Measurements from ENCODE around the gene MAML3. TPM values are rescaled to one million over a fixed set of nuclear protein-coding genes. Genes with fewer than 3 reads are reported as not detected.

MAML3 gene
- total and polyA plus RNA-seq, 7 experiments from 2014 or later, result 0.53 to 9.4 (median 3.3) TPM

DNA sequence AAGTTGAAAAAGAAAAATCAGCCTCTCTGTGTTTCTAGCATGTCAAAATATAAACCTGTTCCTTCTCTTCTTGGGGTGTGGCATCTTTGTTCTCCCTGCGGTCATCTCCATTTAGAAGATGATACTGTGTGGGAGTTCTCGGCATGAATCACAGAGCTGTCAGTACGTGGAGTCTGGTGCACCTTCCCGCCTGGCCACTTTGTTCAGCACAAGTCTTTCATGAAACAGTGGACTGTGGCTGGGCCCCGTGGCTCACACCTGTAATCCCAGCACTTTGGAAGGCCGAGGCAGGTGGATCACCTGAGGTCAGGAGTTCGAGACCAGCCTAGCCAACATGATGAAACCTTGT lies 166.5 kb downstream of the MAML3 start:
- ChIA-PET CTCF (no interaction called here), POLR2A (no interaction called here)
- Mint-ChIP-seq H3K4me3 (no peak overlapping the region), H3K36me3 (peaks cover 0 to 15% (median 4%) of the 10 kb centered on the region in 5 donors), H3K27me3 (peaks cover 0 to 10% (median 0%) of the 10 kb centered on the region in 5 donors), H3K9me3 (peaks cover 0 to 3% (median 0%) of the 10 kb centered on the region in 11 donors), H3K27ac (no peak overlapping the region), H3K4me1 (peaks cover 0 to 4% (median 0%) of the 10 kb centered on the region in 7 donors)
- no peaks in the 10 kb centered on the region for H3K36me3 ChIP-seq (ENCODE audit: control insufficient read depth in 2 of 3, insufficient read depth in 3 of 3, low read length in 3 of 3)
- no peaks in the 10 kb centered on the region for H3K9me3 ChIP-seq (ENCODE audit: control insufficient read depth in 2 of 3, low read length in 3 of 3)
- H3K27ac ChIP-seq (ENCODE audit: low read depth, low read length), result no peak overlapping the region
- H3K27me3 ChIP-seq (ENCODE audit: control insufficient read depth in 2 of 2, insufficient read depth in 2 of 2, low read length in 2 of 2), result no peaks in the 10 kb centered on the region
- no peak overlapping the region for H3K4me3 ChIP-seq (ENCODE audit: low read length)
- ATAC-seq (no peak), DNase-seq (no peak)
- intact Hi-C loops (cut with micrococcal nuclease), result no loop called here
- no peaks in the 10 kb centered on the region for H3K4me1 ChIP-seq (ENCODE audit: control insufficient read depth in 2 of 2, insufficient read depth in 2 of 2, low read length in 2 of 2)

DNA sequence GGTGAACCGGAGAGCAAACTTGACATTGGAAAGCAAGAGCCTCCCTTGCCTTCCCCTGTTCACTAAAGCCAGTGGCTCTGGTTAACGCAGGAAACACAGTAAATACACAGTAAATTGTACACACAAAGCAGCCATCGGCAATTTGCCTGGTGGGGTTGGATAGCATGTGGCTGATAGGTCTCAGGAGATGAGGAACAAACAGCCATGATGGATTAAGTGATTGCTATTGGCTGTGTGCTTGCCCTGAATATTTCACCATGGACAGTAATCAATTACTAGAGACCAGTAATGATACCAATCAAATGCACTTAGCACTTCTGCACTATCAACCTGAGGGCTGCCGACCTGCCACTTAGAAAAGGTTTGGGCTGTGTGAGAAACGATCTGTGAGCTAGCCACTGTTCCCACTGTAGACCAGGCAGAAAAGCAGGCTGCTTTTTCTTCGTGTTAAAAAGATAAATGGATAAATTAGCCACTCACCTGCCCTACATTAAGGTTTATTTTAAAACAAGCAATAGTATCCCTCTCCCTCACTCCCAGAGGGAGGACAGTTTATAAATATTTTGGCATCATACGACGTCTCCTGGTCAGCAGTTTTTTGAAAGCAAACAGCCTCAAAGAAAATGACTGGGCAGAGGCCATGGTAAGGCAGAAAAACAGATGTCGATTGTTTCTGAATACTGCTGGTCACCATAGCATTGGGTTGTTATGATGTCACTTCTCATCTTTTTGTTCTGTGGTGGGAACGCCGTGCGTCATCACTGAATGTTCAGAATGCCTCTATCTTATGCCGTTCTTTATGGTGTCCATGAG lies 167.1 kb downstream of the MAML3 start:
- ChIA-PET POLR2A (no interaction called here), CTCF (no interaction called here)
- peaks cover 0 to 4% (median 0%) of the 10 kb centered on the region in 7 donors for H3K4me1 Mint-ChIP-seq
- H3K9me3 Mint-ChIP-seq, result peaks cover 0 to 3% (median 0%) of the 10 kb centered on the region in 11 donors
- Histone ChIP-seq H3K27ac (ENCODE audit: low read depth, low read length) (no peak overlapping the region), H3K27me3 (ENCODE audit: control insufficient read depth in 2 of 2, insufficient read depth in 2 of 2, low read length in 2 of 2) (no peaks in the 10 kb centered on the region), H3K4me3 (ENCODE audit: low read length) (no peak overlapping the region), H3K36me3 (ENCODE audit: control insufficient read depth in 2 of 3, insufficient read depth in 3 of 3, low read length in 3 of 3) (no peaks in the 10 kb centered on the region), H3K9me3 (ENCODE audit: control insufficient read depth in 2 of 3, low read length in 3 of 3) (no peaks in the 10 kb centered on the region), H3K4me1 (ENCODE audit: control insufficient read depth in 2 of 2, insufficient read depth in 2 of 2, low read length in 2 of 2) (no peaks in the 10 kb centered on the region)
- no peak overlapping the region for H3K27ac Mint-ChIP-seq
- no peak for ATAC-seq
- peaks cover 0 to 10% (median 0%) of the 10 kb centered on the region in 5 donors for H3K27me3 Mint-ChIP-seq
- peaks cover 0 to 17% (median 4%) of the 10 kb centered on the region in 5 donors for H3K36me3 Mint-ChIP-seq
- no peak for DNase-seq
- H3K4me3 Mint-ChIP-seq, result no peak overlapping the region
- intact Hi-C loops (cut with micrococcal nuclease), result no loop called here

DNA sequence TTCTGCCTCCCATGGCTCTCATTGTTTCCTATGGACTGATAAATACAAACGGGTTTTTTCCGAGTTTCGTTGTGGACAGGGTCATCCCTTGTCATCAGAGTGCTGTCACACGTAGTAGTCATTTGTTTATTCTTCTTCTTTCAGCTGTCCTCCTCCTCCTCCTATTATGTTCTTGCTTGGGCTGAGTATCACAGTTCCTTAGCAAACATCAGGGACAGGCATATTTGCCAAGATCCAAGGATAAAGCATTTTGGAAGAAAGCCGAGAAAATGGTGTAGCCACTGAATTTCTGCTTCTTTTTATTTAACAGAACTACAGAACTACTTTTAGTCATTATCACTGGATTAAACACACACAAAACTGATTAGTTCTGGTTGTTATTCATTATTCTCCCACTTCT lies 167.9 kb downstream of the MAML3 start:
- no peak overlapping the region for H3K27ac Mint-ChIP-seq
- Histone ChIP-seq H3K9me3 (ENCODE audit: control insufficient read depth in 2 of 3, low read length in 3 of 3) (no peaks in the 10 kb centered on the region), H3K27ac (ENCODE audit: low read depth, low read length) (no peak overlapping the region), H3K4me1 (ENCODE audit: control insufficient read depth in 2 of 2, insufficient read depth in 2 of 2, low read length in 2 of 2) (no peaks in the 10 kb centered on the region), H3K36me3 (ENCODE audit: control insufficient read depth in 2 of 3, insufficient read depth in 3 of 3, low read length in 3 of 3) (no peaks in the 10 kb centered on the region), H3K27me3 (ENCODE audit: control insufficient read depth in 2 of 2, insufficient read depth in 2 of 2, low read length in 2 of 2) (no peaks in the 10 kb centered on the region), H3K4me3 (ENCODE audit: low read length) (no peak overlapping the region)
- H3K36me3 Mint-ChIP-seq, result peaks cover 0 to 18% (median 4%) of the 10 kb centered on the region in 5 donors
- ATAC-seq (no peak), DNase-seq (no peak)
- peaks cover 0 to 3% (median 0%) of the 10 kb centered on the region in 11 donors for H3K9me3 Mint-ChIP-seq
- CTCF ChIA-PET, result no interaction called here
- POLR2A ChIA-PET, result no interaction called here
- H3K27me3 Mint-ChIP-seq, result peaks cover 0 to 10% (median 0%) of the 10 kb centered on the region in 5 donors
- H3K4me3 Mint-ChIP-seq, result no peak overlapping the region
- peaks cover 0 to 4% (median 0%) of the 10 kb centered on the region in 7 donors for H3K4me1 Mint-ChIP-seq
- intact Hi-C loops (cut with micrococcal nuclease), result no loop called here

DNA sequence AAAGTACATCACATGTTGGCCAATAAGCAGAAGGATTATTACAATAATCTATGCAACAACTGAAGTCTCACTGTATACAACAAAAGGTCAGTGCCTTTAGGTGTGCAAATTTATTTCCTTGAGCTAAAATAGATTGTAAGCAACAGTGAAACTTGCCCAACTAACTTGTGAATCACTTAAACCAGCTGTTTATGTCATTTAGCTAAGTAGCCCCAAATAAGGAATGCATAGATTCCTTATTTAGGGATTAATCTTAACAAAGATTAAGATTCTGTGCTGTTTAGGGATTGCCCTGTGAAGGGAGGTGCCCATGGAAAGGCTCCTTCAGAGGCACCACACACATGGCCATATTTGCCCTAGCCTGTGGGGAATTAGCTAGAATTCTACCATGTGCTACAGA lies 168.6 kb downstream of the MAML3 start:
- Mint-ChIP-seq H3K36me3 (peaks cover 0 to 19% (median 4%) of the 10 kb centered on the region in 5 donors), H3K27me3 (peaks cover 0 to 10% (median 0%) of the 10 kb centered on the region in 5 donors), H3K4me1 (peaks cover 0 to 4% (median 0%) of the 10 kb centered on the region in 7 donors), H3K27ac (no peak overlapping the region), H3K4me3 (no peak overlapping the region), H3K9me3 (peaks cover 0 to 3% (median 0%) of the 10 kb centered on the region in 11 donors)
- ChIA-PET CTCF (no interaction called here), POLR2A (no interaction called here)
- intact Hi-C loops (cut with micrococcal nuclease), result no loop called here
- DNase-seq (no peak), ATAC-seq (no peak)
- Histone ChIP-seq H3K27ac (ENCODE audit: low read depth, low read length) (no peak overlapping the region), H3K27me3 (ENCODE audit: control insufficient read depth in 2 of 2, insufficient read depth in 2 of 2, low read length in 2 of 2) (no peaks in the 10 kb centered on the region), H3K4me3 (ENCODE audit: low read length) (no peak overlapping the region), H3K9me3 (ENCODE audit: control insufficient read depth in 2 of 3, low read length in 3 of 3) (no peaks in the 10 kb centered on the region), H3K4me1 (ENCODE audit: control insufficient read depth in 2 of 2, insufficient read depth in 2 of 2, low read length in 2 of 2) (no peaks in the 10 kb centered on the region), H3K36me3 (ENCODE audit: control insufficient read depth in 2 of 3, insufficient read depth in 3 of 3, low read length in 3 of 3) (no peaks in the 10 kb centered on the region)

DNA sequence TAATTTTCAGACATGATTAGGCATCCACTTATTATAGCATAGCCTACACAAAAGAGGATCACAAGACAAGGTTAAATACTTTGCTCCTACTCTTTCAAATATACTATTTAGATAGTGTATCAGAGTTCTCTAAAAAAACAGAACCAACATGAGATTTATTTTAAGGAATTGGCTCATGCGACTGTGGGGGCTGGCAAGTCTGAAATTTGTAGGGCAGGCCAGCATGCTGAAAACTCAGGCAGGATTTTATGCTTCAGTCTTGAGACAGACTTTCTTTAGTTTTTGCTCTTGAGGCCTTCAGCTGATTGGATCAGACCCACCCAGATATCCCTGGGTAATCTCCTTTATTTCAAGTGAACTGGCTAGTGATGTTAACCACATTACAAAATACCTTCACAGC lies 169.5 kb downstream of the MAML3 start:
- H3K36me3 ChIP-seq (ENCODE audit: control insufficient read depth in 2 of 3, insufficient read depth in 3 of 3, low read length in 3 of 3), result no peaks in the 10 kb centered on the region
- no peak for DNase-seq
- H3K27ac ChIP-seq (ENCODE audit: low read depth, low read length), result no peak overlapping the region
- peaks cover under 1 to 6% (median 2%) of the 10 kb centered on the region in 7 donors for H3K4me1 Mint-ChIP-seq
- H3K4me1 ChIP-seq (ENCODE audit: control insufficient read depth in 2 of 2, insufficient read depth in 2 of 2, low read length in 2 of 2), result peaks cover 0 to 1% of the 10 kb centered on the region in 2 donors
- ChIA-PET CTCF (no interaction called here), POLR2A (no interaction called here)
- ATAC-seq, result no peak
- H3K4me3 Mint-ChIP-seq, result no peak overlapping the region
- no peak overlapping the region for H3K27ac Mint-ChIP-seq
- H3K4me3 ChIP-seq (ENCODE audit: low read length), result no peak overlapping the region
- intact Hi-C loops (cut with micrococcal nuclease), result no loop called here
- no peaks in the 10 kb centered on the region for H3K27me3 ChIP-seq (ENCODE audit: control insufficient read depth in 2 of 2, insufficient read depth in 2 of 2, low read length in 2 of 2)
- H3K9me3 ChIP-seq (ENCODE audit: control insufficient read depth in 2 of 3, low read length in 3 of 3), result no peaks in the 10 kb centered on the region
- peaks cover 0 to 3% (median 0%) of the 10 kb centered on the region in 11 donors for H3K9me3 Mint-ChIP-seq
- H3K36me3 Mint-ChIP-seq, result peaks cover 0 to 22% (median 5%) of the 10 kb centered on the region in 5 donors
- H3K27me3 Mint-ChIP-seq, result peaks cover 0 to 10% (median 0%) of the 10 kb centered on the region in 5 donors

DNA sequence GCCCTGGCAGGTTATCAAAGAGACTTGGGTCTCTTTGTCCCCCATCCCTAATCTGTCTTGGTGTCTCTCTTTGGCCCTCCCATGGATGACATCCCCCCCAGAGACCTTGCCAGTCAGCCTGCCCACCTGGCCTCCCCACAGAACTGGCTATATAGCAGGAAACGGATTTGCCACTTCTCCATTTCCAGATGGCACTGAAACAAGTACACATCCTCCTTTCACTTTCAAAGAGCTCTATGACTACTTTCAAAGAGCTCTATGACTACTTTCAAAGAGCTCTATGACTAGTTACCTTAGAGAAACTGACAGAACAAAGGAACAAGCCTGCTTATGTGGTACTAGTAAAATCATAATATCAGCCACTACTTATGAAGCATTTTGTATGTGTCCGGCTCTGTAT lies 175.3 kb downstream of the MAML3 start:
- no peaks in the 10 kb centered on the region for H3K27me3 Mint-ChIP-seq
- H3K27ac ChIP-seq (ENCODE audit: low read depth, low read length), result no peak overlapping the region
- H3K9me3 Mint-ChIP-seq, result peaks cover 0 to 2% (median 0%) of the 10 kb centered on the region in 11 donors
- peaks cover 0 to 5% of the 10 kb centered on the region in 2 donors for H3K4me1 ChIP-seq (ENCODE audit: control insufficient read depth in 2 of 2, insufficient read depth in 2 of 2, low read length in 2 of 2)
- H3K36me3 ChIP-seq (ENCODE audit: control insufficient read depth in 2 of 3, insufficient read depth in 3 of 3, low read length in 3 of 3), result no peaks in the 10 kb centered on the region
- no peaks in the 10 kb centered on the region for H3K9me3 ChIP-seq (ENCODE audit: control insufficient read depth in 2 of 3, low read length in 3 of 3)
- H3K4me1 Mint-ChIP-seq, result peaks cover 11 to 41% (median 19%) of the 10 kb centered on the region in 7 donors
- ChIA-PET POLR2A (no interaction called here), CTCF (no interaction called here)
- peak overlapping the region in 2 of 10 donors; percentile 16 to 67 for H3K4me3 Mint-ChIP-seq
- DNase-seq (peak in 4 of 9 donors; percentile 1 to 23 (median 12)), ATAC-seq (peak; percentile 80)
- H3K27ac Mint-ChIP-seq, result peak overlapping the region in 6 of 9 donors; percentile 10 to 74 (median 32)
- intact Hi-C loops (cut with micrococcal nuclease), result no loop called here
- H3K27me3 ChIP-seq (ENCODE audit: control insufficient read depth in 2 of 2, insufficient read depth in 2 of 2, low read length in 2 of 2), result no peaks in the 10 kb centered on the region
- no peak overlapping the region for H3K4me3 ChIP-seq (ENCODE audit: low read length)
- H3K36me3 Mint-ChIP-seq, result peaks cover 0 to 12% (median 8%) of the 10 kb centered on the region in 5 donors

Measured in naive thymus-derived CD4-positive, alpha-beta T cell (primary cell).